ENCODE data around the gene RRM2. TPM values are rescaled to one million over a fixed set of nuclear protein-coding genes. Genes with fewer than 3 reads are reported as not detected.

Gene RRM2
- total and polyA plus RNA-seq, 2 of the 4 experiments (the other 2 are of a cell fraction) = 53.6 to 68.5 TPM

GRCh38 chr2:10170256-10170655 lies 47.7 kb downstream of the RRM2 start:
- no peak overlapping the region for H3K14ac ChIP-seq (replicated peaks; ENCODE audit: low read depth, low read length)
- in situ Hi-C loops (cut with MboI; ENCODE audit: low sequenced_read_pairs) (no loop called here), dilution Hi-C loops (cut with HindIII; ENCODE audit: low sequenced_read_pairs, unreplicated experiment) (no loop called here), intact Hi-C loops (cut with micrococcal nuclease) (no loop called here)
- H3K36me3 ChIP-seq (ENCODE audit: control insufficient read depth, insufficient read depth, low read length) = no peaks in the 10 kb centered on the region
- no peak overlapping the region for H3K4me3 ChIP-seq (ENCODE audit: insufficient read depth, low read depth, low read length)
- no peak overlapping the region for H2AFZ ChIP-seq (replicated peaks; ENCODE audit: low read length, poor library complexity)
- no peak overlapping the region for H3K9ac ChIP-seq (ENCODE audit: low read depth, low read length)
- TF ChIP-seq POLR2A (IDR thresholded peaks at IDR 0.05; ENCODE audit: low read depth, low read length) (no peak), BHLHE40 (IDR thresholded peaks at IDR 0.05; ENCODE audit: low read depth, low read length) (peak; percentile 66), MAZ (IDR thresholded peaks at IDR 0.05; ENCODE audit: borderline replicate concordance, low read depth, low read length) (peak; percentile 41; the same call in 1 of the 2 replicates), USF2 (IDR thresholded peaks at IDR 0.05; ENCODE audit: low read depth, low read length) (no peak), CEBPB (IDR thresholded peaks at IDR 0.05; ENCODE audit: low read depth, low read length) (peak; percentile 35; the same call in 1 of the 2 replicates), MAFK (IDR thresholded peaks at IDR 0.05; ENCODE audit: low read depth, low read length) (no peak), RCOR1 (IDR thresholded peaks at IDR 0.05; ENCODE audit: insufficient replicate concordance, low read length) (peak; percentile 75), FOS (IDR thresholded peaks at IDR 0.05; ENCODE audit: low read depth, low read length) (peak; percentile 85)
- peaks cover 10% of the 10 kb centered on the region for H3K4me1 ChIP-seq (ENCODE audit: control insufficient read depth, insufficient read depth, low read length)
- H2BK20ac ChIP-seq (ENCODE audit: low read depth, low read length) = no peak overlapping the region
- no peak overlapping the region for H3K18ac ChIP-seq (ENCODE audit: low read depth, low read length)
- H3K4ac ChIP-seq (ENCODE audit: low read depth, low read length) = no peak overlapping the region
- H2BK5ac ChIP-seq (ENCODE audit: low read depth, low read length, poor library complexity, severe bottlenecking) = no peak overlapping the region
- no peaks in the 10 kb centered on the region for H3K79me1 ChIP-seq (ENCODE audit: low read depth in 1 of 2, low read length in 2 of 2)
- no peak overlapping the region for H3K23ac ChIP-seq (ENCODE audit: low read depth, low read length)
- H3K9me3 ChIP-seq (ENCODE audit: control insufficient read depth, insufficient read depth, low read length) = no peaks in the 10 kb centered on the region
- no peak overlapping the region for H3K4me2 ChIP-seq (ENCODE audit: low read depth, low read length)
- H4K8ac ChIP-seq (ENCODE audit: low read depth in 2 of 2, low read length in 2 of 2) = no peak overlapping the region
- H2AK5ac ChIP-seq (ENCODE audit: low read depth, low read length) = no peak overlapping the region
- POLR2A ChIA-PET (ENCODE audit: unreplicated experiment) = no interaction called here
- H2BK15ac ChIP-seq (ENCODE audit: low read depth, low read length) = no peak overlapping the region
- ATAC-seq (ENCODE audit: low read depth) (peak; percentile 62), DNase-seq (peak; percentile 66)
- no peaks in the 10 kb centered on the region for H3K9me1 ChIP-seq (ENCODE audit: insufficient read depth, low read length)
- H3K27me3 ChIP-seq (ENCODE audit: control insufficient read depth, insufficient read depth, low read length) = no peaks in the 10 kb centered on the region
- H4K20me1 ChIP-seq (ENCODE audit: insufficient read depth, low read length) = no peaks in the 10 kb centered on the region
- H3K27ac ChIP-seq (ENCODE audit: insufficient read depth, low read length) = no peak overlapping the region
- no peak overlapping the region for H4K5ac ChIP-seq (ENCODE audit: low read depth, low read length)
- H3K56ac ChIP-seq (ENCODE audit: extremely low read depth, insufficient read depth, low read length) = no peak overlapping the region
- H2BK120ac ChIP-seq (ENCODE audit: low read depth, low read length) = no peak overlapping the region
- peak overlapping the region; percentile 25 for H2AK9ac ChIP-seq (replicated peaks; ENCODE audit: low read depth, low read length, poor library complexity)
- CTCF ChIA-PET = interaction anchor here (0.5 kb wide), 1 partner anchor 239 kb away, joined by 4 read pairs; no protein-coding TSS in a partner anchor
- WGBS, 2 experiments (ENCODE audit: extremely low coverage in 2 of 2, insufficient read length in 1 of 2) = no CpG with 5 or more reads among the region's 9 CpGs
- BruUV-seq (replicated peaks) = no TSS peak
- H4K91ac ChIP-seq (ENCODE audit: insufficient read depth, low read depth, low read length) = no peak overlapping the region
